ENCODE data around the gene CCDC196. TPM values are rescaled to one million over a fixed set of nuclear protein-coding genes. Genes with fewer than 3 reads are reported as not detected.

Gene CCDC196
- total and polyA plus RNA-seq, 2 of the 4 experiments (the other 2 are of a cell fraction): not detected

GRCh38 chr14:66496188-66496807 lies 10.1 kb downstream of the CCDC196 start:
- H3K36me3 ChIP-seq (ENCODE audit: control insufficient read depth, insufficient read depth, low read length): no peaks in the 10 kb centered on the region
- H3K14ac ChIP-seq (replicated peaks; ENCODE audit: low read depth, low read length): no peak overlapping the region
- ATAC-seq (ENCODE audit: low read depth) (no peak), DNase-seq (no peak)
- no peak overlapping the region for H3K9ac ChIP-seq (ENCODE audit: low read depth, low read length)
- no peak overlapping the region for H3K4ac ChIP-seq (ENCODE audit: low read depth, low read length)
- H4K8ac ChIP-seq (ENCODE audit: low read depth in 2 of 2, low read length in 2 of 2): no peak overlapping the region
- H3K4me3 ChIP-seq (ENCODE audit: insufficient read depth, low read depth, low read length): no peak overlapping the region
- H3K9me3 ChIP-seq (ENCODE audit: control insufficient read depth, insufficient read depth, low read length): no peaks in the 10 kb centered on the region
- H2BK5ac ChIP-seq (ENCODE audit: low read depth, low read length, poor library complexity, severe bottlenecking): no peak overlapping the region
- no peaks in the 10 kb centered on the region; the same call in 1 of the 2 replicates for H3K27me3 ChIP-seq (ENCODE audit: control insufficient read depth, insufficient read depth, low read length)
- peaks cover 2% of the 10 kb centered on the region; the same call in 1 of the 2 replicates for H3K4me1 ChIP-seq (ENCODE audit: control insufficient read depth, insufficient read depth, low read length)
- no CpG with 5 or more reads among the region's 4 CpGs for WGBS, 2 experiments (ENCODE audit: extremely low coverage in 2 of 2, insufficient read length in 1 of 2)
- in situ Hi-C loops (cut with MboI; ENCODE audit: low sequenced_read_pairs): loop anchor here (10.0 kb wide), 1 partner anchor 619 kb away; no protein-coding TSS in a partner anchor
- no peak overlapping the region for H2AFZ ChIP-seq (replicated peaks; ENCODE audit: low read length, poor library complexity)
- no peak overlapping the region for H2BK20ac ChIP-seq (ENCODE audit: low read depth, low read length)
- ChIA-PET POLR2A (ENCODE audit: unreplicated experiment) (no interaction called here), CTCF (interaction anchor here (1.0 kb wide), 1 partner anchor 128 kb away, joined by 3 read pairs; no protein-coding TSS in a partner anchor)
- H2BK15ac ChIP-seq (ENCODE audit: low read depth, low read length): no peak overlapping the region
- H3K9me1 ChIP-seq (ENCODE audit: insufficient read depth, low read length): no peaks in the 10 kb centered on the region
- no peaks in the 10 kb centered on the region for H4K20me1 ChIP-seq (ENCODE audit: insufficient read depth, low read length)
- no peak overlapping the region for H2BK120ac ChIP-seq (ENCODE audit: low read depth, low read length)
- H4K91ac ChIP-seq (ENCODE audit: insufficient read depth, low read depth, low read length): no peak overlapping the region
- H3K4me2 ChIP-seq (ENCODE audit: low read depth, low read length): no peak overlapping the region
- dilution Hi-C loops (cut with HindIII; ENCODE audit: low sequenced_read_pairs, unreplicated experiment): no loop called here
- H4K5ac ChIP-seq (ENCODE audit: low read depth, low read length): no peak overlapping the region
- H2AK9ac ChIP-seq (replicated peaks; ENCODE audit: low read depth, low read length, poor library complexity): no peak overlapping the region
- H3K79me1 ChIP-seq (ENCODE audit: low read depth in 1 of 2, low read length in 2 of 2): no peaks in the 10 kb centered on the region
- no peak overlapping the region for H3K27ac ChIP-seq (ENCODE audit: insufficient read depth, low read length)
- no peak overlapping the region for H3K56ac ChIP-seq (ENCODE audit: extremely low read depth, insufficient read depth, low read length)
- H2AK5ac ChIP-seq (ENCODE audit: low read depth, low read length): no peak overlapping the region
- BruUV-seq (replicated peaks): no TSS peak
- intact Hi-C loops (cut with micrococcal nuclease): loop anchor here (5.0 to 10.0 kb wide), 6 partner anchors 126 to 789 kb away; no protein-coding TSS in a partner anchor
- TF ChIP-seq, protein P1, sequence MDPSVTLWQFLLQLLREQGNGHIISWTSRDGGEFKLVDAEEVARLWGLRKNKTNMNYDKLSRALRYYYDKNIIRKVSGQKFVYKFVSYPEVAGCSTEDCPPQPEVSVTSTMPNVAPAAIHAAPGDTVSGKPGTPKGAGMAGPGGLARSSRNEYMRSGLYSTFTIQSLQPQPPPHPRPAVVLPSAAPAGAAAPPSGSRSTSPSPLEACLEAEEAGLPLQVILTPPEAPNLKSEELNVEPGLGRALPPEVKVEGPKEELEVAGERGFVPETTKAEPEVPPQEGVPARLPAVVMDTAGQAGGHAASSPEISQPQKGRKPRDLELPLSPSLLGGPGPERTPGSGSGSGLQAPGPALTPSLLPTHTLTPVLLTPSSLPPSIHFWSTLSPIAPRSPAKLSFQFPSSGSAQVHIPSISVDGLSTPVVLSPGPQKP (IDR thresholded peaks at IDR 0.05; ENCODE audit: borderline replicate concordance, low read depth, low read length): no peak
- TF ChIP-seq MAFK (IDR thresholded peaks at IDR 0.05; ENCODE audit: low read depth, low read length): no peak
- TF ChIP-seq MXI1 (IDR thresholded peaks at IDR 0.05; ENCODE audit: borderline replicate concordance, low read depth, low read length): no peak
- TF ChIP-seq CTCF (conservative IDR thresholded peaks at IDR 0.05; ENCODE audit: low read depth, low read length): no peak
- no peak for TF ChIP-seq RFX5 (IDR thresholded peaks at IDR 0.05; ENCODE audit: low read depth, low read length)
- no peak for TF ChIP-seq USF2 (IDR thresholded peaks at IDR 0.05; ENCODE audit: low read depth, low read length)
- no peak for TF ChIP-seq POLR2A (IDR thresholded peaks at IDR 0.05; ENCODE audit: low read depth, low read length)
- no peak for TF ChIP-seq FOS (IDR thresholded peaks at IDR 0.05; ENCODE audit: low read depth, low read length)
- no peak for TF ChIP-seq RCOR1 (IDR thresholded peaks at IDR 0.05; ENCODE audit: insufficient replicate concordance, low read length)
- no peak for TF ChIP-seq CEBPB (IDR thresholded peaks at IDR 0.05; ENCODE audit: low read depth, low read length)
- no peak for TF ChIP-seq CHD1 (IDR thresholded peaks at IDR 0.05; ENCODE audit: low read depth, low read length)
- TF ChIP-seq RAD21 (IDR thresholded peaks at IDR 0.05; ENCODE audit: low read length): no peak
- no peak overlapping the region for H3K18ac ChIP-seq (ENCODE audit: low read depth, low read length)
- no peak overlapping the region for H3K23ac ChIP-seq (ENCODE audit: low read depth, low read length)
